ENCODE results near the gene KRTAP10-4.

DNA sequence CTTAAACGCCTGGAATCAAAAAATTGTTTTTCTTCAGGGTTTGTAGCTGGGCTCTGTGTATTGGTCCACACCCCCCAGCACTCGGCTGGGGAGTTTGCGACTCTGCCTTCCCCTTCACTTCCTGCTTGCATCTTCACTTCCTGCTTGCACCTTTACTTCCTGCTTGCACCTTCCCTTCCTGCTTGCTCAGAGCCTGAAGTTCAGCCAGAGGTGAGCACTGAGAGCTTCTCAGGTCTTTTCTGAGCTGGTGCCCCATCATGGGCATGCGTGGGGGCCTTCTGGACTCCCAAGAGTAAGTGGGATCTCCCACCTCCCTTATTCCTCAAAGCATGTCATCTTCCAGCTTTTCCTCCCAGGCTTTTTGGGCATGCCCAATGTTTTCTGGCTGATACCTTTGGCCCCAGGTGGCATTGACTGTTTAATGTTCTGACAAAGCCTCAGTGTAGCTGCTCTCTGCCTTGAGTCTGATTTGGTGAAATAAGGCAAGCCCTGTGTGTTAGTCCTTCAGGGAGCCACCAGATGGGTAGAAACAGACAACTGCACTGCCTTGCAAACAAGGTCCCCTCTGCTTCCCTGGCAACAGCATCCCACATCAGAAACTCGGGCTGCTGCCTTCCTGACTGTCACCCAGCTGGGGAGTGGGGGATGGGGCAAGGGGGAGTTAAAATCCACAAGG, 25.7 kb upstream of the KRTAP10-4 start:
- TF ChIP-seq, protein P1, sequence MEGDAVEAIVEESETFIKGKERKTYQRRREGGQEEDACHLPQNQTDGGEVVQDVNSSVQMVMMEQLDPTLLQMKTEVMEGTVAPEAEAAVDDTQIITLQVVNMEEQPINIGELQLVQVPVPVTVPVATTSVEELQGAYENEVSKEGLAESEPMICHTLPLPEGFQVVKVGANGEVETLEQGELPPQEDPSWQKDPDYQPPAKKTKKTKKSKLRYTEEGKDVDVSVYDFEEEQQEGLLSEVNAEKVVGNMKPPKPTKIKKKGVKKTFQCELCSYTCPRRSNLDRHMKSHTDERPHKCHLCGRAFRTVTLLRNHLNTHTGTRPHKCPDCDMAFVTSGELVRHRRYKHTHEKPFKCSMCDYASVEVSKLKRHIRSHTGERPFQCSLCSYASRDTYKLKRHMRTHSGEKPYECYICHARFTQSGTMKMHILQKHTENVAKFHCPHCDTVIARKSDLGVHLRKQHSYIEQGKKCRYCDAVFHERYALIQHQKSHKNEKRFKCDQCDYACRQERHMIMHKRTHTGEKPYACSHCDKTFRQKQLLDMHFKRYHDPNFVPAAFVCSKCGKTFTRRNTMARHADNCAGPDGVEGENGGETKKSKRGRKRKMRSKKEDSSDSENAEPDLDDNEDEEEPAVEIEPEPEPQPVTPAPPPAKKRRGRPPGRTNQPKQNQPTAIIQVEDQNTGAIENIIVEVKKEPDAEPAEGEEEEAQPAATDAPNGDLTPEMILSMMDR (conservative IDR thresholded peaks at IDR 0.05), result no peak
- no peak for TF ChIP-seq EZH2 (IDR thresholded peaks at IDR 0.05; ENCODE audit: low read depth)
